Esophagus (tissue), 2 donors: ENCODE results near the gene ISOC2. TPM values are rescaled to one million over a fixed set of nuclear protein-coding genes. Genes with fewer than 3 reads are reported as not detected.
A peak's percentile ranks its signal among the peaks of the same experiment; 100 is the strongest.
"Not testable (repeated sequence)": the region's sequence is repeated elsewhere in the genome, so short reads cannot be mapped to it uniquely, and the experiment has no call there.

Experiments used
- H3K27ac ChIP-seq, 2 donors: one replicate each; pipeline ENCODE4 v1.5.1; 2013; ENCODE audit warnings: low read depth in 2 of 2, mild to moderate bottlenecking in 2 of 2, inconsistent platforms in 1 of 2, low read length in 1 of 2, moderate library complexity in 1 of 2
- H3K27me3 ChIP-seq, 2 donors: one replicate each; pipeline ENCODE4 v1.6.1; 2013; ENCODE audit warnings: low read length in 2 of 2, control low read depth in 1 of 2, mild to moderate bottlenecking in 1 of 2; ENCODE audit not compliant: insufficient read depth in 2 of 2, control insufficient read depth in 1 of 2
- H3K36me3 ChIP-seq, 2 donors: one replicate each; pipeline ENCODE4 v1.6.1; 2013; ENCODE audit warnings: low read length in 1 of 2; ENCODE audit not compliant: control insufficient read depth in 2 of 2, insufficient read depth in 2 of 2
- H3K4me1 ChIP-seq, 2 donors: one replicate each; pipeline ENCODE4 v1.6.1; 2013; ENCODE audit warnings: low read length in 1 of 2; ENCODE audit not compliant: control insufficient read depth in 2 of 2, insufficient read depth in 2 of 2
- H3K4me3 ChIP-seq, 2 donors: one replicate each; pipeline ENCODE4 v1.5.1; 2013; ENCODE audit warnings: low read length in 2 of 2, mild to moderate bottlenecking in 2 of 2, low read depth in 1 of 2, moderate library complexity in 1 of 2
- H3K9me3 ChIP-seq, 2 donors: one replicate each; pipeline ENCODE4 v1.6.1; 2013; ENCODE audit warnings: mild to moderate bottlenecking in 2 of 2, low read depth in 1 of 2, low read length in 1 of 2, moderate library complexity in 1 of 2; ENCODE audit not compliant: control insufficient read depth in 2 of 2, insufficient read depth in 1 of 2
- WGBS, 2 donors: extraction: QIAGEN DNeasy Blood & Tissue Kit; methylation state at CpG; one replicate each; pipeline ENCODE4 v1.1.7; 2013; 5-methylcytosine and 5-hydroxymethylcytosine counted together
- polyA plus RNA-seq, 2 donors: library from polyadenylated mRNA; stranded (reverse); fragments of 200-250 nt; gene quantifications; one replicate each; pipeline ENCODE4 v1.2.3, GENCODE V29; 2013
- donor health status: healthy with polysubstance abuse.
- donor health status: Bipolar disorder and iron deficiency.

Gene ISOC2
- polyA plus RNA-seq, 2 donors = 38.6 to 95.2 TPM

DNA sequence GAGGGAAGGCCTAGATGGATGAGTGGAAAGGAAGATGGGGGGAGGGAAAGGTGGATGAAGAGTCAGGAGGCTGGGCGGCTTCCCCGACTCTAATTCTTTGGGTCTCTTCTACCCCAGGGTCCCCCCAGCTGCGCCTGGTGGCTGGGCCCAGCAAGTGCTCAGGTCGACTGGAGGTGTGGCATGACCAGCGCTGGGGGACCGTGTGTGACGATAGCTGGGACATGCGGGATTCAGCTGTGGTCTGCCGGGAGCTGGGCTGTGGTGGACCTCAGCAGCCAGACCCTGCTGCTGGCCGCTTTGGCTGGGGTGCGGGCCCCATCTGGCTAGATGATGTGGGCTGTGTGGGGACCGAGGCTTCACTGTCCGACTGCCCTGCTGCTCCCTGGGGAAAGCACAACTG lies 36.3 kb upstream of the ISOC2 start:
- 83 to 86% methylated on average over 13 of the region's 13 CpGs for WGBS, 2 donors
- H3K9me3 ChIP-seq = no peaks in the 10 kb centered on the region

DNA sequence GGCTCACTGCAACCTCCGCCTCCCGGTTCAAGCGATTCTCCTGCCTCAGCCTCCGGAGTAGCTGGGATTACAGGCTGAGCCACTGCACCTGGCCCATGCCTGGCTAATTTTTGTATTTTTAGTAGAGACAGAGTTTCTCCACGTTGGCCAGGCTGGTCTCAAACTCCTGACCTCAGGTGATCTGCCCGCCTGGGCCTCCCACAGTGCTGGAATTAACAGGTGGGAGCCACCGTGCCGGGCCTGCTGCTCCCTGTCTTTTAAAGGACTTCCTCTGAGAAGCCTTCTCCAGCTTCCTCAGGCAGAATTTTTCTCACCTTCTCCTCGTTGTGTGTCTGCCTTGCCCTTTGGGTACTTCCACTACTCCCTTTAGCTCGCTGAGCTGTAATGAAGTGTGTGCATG lies 35.4 kb upstream of the ISOC2 start:
- H3K36me3 ChIP-seq, H3K4me1 ChIP-seq, H3K27ac ChIP-seq, H3K4me3 ChIP-seq, H3K9me3 ChIP-seq, H3K27me3 ChIP-seq: not testable (repeated sequence)
- WGBS, 2 donors = 79 to 80% methylated on average over 10 of the region's 10 CpGs

More for the DNA sequence above, 36.3 kb upstream of the ISOC2 start:
- no peak overlapping the region for H3K27ac ChIP-seq
- H3K4me3 ChIP-seq = no peak overlapping the region
- no peaks in the 10 kb centered on the region for H3K27me3 ChIP-seq
- H3K4me1 ChIP-seq = no peaks in the 10 kb centered on the region
- H3K36me3 ChIP-seq = no peaks in the 10 kb centered on the region

DNA sequence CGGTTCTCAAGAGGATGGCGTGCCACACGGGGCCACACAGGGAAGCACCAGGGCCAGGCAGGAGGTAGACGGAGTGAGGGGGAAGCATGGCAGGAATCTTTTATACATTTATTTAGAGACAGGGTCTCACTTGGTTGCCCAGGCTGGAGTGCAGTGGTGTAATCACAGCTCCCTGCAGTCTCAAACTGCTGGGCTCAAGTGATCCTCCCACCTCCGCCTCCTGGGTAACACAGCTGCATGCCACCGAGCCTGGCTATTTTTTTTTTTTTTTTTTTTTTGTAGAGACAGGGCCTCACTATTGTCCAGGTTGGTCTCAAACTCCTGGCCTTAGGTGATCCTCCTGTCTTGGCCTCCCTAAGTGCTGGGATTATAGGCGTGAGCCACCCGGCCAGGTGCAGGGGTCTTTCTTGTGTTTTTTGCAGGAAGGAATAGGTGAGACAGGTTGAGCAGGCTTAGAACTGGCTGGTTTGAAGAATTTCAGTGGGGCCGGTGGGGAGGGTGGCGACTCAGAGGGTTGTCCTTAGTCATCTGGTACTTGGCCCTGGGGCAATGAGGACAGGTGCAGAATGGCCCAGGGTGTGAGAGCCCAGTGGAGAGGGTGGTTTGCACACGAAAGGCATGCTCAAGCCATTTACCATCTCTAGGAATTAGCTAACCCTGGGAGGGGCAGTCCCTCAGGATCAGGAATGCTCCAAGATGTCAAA lies 34.4 kb upstream of the ISOC2 start:
- Histone ChIP-seq H3K4me3 (no peak overlapping the region), H3K27ac (no peak overlapping the region), H3K27me3 (no peaks in the 10 kb centered on the region), H3K4me1 (peaks cover 3 to 8% of the 10 kb centered on the region in 2 donors), H3K9me3 (no peaks in the 10 kb centered on the region), H3K36me3 (no peaks in the 10 kb centered on the region)
- 68 to 80% methylated on average over 11 of the region's 11 CpGs for WGBS, 2 donors

DNA sequence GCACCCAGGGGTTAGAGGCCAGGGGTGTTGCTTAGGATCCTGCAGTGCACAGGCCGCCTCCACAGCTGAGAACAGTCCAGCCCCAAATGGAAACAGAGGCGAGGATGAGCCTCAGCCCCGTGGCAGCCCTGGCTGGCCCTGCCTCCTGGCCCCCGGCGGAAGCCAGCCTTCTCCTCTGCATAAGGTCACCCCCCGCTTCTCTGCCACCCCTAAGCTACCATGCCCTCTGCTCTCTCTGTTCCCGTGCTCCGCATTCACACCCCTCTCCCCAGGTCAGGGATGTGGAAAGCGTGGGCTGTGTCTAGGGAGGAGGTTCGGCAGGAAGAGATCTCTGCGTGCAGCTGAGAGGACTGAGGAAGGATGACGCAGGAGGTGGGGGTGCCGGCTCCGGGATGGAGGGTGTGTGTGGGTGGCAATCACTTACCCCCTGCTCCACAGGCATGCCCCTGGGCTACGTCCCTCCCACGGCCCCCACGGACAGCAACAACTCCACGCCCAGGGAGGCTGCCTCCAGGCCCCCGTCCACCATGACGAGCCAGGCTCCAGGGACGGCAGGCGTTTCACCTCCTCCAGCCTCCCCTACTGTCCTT lies 32.8 kb upstream of the ISOC2 start:
- H3K27me3 ChIP-seq = no peaks in the 10 kb centered on the region
- no peaks in the 10 kb centered on the region for H3K9me3 ChIP-seq
- H3K36me3 ChIP-seq = no peaks in the 10 kb centered on the region
- peak overlapping the region in 1 of 2 donors; percentile 34 for H3K27ac ChIP-seq
- peaks cover 3 to 8% of the 10 kb centered on the region in 2 donors for H3K4me1 ChIP-seq
- H3K4me3 ChIP-seq = no peak overlapping the region
- WGBS, 2 donors = 40 to 43% methylated on average over 19 to 22 of the region's 22 CpGs

DNA sequence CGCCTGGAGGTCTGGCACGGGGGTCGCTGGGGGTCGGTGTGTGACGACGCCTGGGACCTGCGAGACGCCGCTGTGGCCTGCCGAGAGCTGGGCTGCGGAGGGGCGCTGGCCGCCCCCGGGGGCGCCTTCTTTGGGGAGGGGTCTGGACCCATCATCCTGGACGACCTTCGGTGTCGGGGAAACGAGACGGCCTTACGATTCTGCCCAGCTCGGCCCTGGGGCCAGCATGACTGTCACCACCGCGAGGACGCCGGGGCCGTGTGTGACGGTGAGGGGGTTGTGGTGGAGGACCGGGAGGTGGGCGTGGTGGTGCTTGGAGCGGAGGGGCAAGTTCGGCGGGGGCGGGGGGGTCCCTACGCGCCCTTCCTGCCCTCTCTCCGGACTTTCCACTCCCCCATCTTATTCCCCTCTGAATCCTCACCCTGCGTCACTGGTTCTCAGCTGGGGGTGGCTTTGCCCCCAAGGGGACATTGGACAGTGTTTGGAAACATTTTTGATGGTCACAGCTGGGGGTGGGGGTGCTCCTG lies 32.3 kb upstream of the ISOC2 start:
- H3K9me3 ChIP-seq = no peaks in the 10 kb centered on the region
- H3K27ac ChIP-seq = peak overlapping the region in 1 of 2 donors; percentile 38
- H3K4me1 ChIP-seq = peaks cover 3 to 8% of the 10 kb centered on the region in 2 donors
- no peak overlapping the region for H3K4me3 ChIP-seq
- no peaks in the 10 kb centered on the region for H3K36me3 ChIP-seq
- H3K27me3 ChIP-seq = no peaks in the 10 kb centered on the region
- WGBS, 2 donors = 52 to 59% methylated on average over 30 to 38 of the region's 38 CpGs

DNA sequence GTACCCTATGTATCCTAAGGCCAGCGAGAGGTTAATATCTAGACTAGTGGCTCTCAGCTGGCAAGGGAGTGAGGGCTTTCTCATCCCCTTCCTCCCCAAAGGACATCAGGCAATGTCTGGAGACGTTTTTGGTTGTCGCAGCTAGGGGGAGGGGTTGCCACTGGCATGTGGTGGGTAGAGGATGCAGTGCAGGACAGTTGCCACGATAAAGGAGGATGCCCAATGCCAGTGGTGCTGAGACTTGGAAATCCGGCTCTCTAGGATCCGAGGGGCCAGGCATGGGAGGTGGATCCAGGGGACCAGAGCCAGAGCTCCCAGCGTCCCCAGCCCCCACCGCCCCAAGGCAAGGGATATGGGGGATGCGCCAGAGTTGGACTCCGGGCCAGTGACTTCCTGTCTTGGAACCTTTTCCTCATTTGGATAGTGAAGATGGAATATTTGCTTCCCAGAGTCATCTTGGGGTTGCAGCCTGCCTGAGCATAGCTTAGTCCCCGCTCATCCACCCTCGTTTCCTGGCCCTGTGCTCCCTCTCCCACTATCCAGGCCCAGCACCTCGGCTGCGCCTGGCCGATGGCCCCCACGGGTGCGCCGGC lies 31.7 kb upstream of the ISOC2 start:
- Histone ChIP-seq H3K9me3 (no peaks in the 10 kb centered on the region), H3K4me1 (peaks cover 3 to 8% of the 10 kb centered on the region in 2 donors), H3K27me3 (no peaks in the 10 kb centered on the region), H3K36me3 (no peaks in the 10 kb centered on the region), H3K27ac (peak overlapping the region in 1 of 2 donors; percentile 38), H3K4me3 (no peak overlapping the region)
- WGBS, 2 donors = 38 to 51% methylated on average over 17 to 18 of the region's 18 CpGs

DNA sequence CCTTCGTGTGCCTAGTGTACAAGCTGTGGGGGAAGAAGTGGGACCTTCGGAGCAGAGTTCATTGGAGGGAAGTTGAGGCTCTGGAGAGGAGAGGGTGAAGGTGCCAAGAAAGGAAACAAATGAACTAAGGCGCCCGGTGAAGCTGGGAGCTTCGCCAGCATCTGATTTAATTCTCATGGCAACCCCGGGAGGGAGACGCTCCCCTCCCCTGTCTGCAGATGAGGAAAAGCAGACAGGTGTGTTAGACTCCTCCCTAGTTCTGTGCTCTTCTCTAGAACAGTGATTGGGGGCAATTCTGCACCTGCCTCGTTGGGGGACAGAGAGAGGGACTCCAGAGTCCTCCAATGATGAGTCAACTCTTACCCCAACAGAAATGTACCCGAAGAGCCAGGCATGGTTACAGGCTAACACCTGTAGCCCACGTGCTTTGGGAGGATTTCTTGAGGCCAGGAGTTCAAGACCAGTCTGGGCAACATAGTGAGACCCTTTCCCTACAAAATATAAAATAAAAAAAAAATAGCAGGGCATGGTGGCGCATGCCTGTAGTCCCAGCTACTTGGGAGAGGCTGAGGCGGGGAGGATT lies 31.0 kb upstream of the ISOC2 start:
- Histone ChIP-seq H3K9me3 (no peaks in the 10 kb centered on the region), H3K36me3 (no peaks in the 10 kb centered on the region), H3K27ac (no peak overlapping the region), H3K4me1 (peaks cover 3 to 8% of the 10 kb centered on the region in 2 donors), H3K27me3 (no peaks in the 10 kb centered on the region), H3K4me3 (no peak overlapping the region)
- WGBS, 2 donors = 32 to 46% methylated on average over 12 of the region's 12 CpGs

DNA sequence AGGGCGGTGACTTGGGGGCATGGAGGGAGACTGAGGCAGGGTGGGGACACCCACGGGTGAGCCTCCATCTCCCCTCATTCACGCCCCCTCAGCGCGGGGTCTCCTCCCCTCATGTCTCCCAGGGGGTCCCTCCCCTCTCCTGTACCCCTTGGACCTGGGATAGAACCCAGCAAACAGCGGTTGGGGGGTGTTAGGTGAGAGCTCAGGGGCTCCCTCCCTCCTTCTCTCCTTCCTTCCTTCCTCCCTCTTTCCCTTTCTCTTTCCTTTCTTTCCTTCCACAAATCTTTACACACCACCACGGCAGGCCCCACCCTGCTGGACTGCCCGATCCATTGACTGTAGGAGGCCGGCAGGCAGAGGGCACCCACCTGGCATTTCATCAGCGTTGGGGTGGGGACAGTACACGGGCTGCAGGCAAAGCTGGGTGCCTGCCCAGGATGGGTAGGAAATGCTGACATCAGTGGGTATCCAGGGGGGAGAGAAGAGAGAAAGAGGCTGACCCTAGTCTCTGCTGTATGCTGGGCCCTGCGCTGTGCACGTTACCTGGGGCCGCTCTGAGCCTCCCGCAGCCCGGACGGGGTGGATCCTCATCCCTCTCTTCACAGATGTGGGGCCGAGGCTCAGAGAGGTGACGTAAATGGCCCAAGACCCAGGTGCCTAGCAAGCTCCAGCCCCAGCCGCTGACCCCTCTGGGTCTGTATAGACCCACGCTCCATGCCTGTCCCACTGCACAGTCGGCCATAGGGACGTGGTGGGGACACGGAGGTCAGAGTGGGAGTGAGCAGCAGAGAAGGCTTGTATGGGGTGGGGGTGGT lies 30.3 kb upstream of the ISOC2 start:
- H3K4me1 ChIP-seq = peaks cover 5 to 8% of the 10 kb centered on the region in 2 donors

More for the DNA sequence above, 30.3 kb upstream of the ISOC2 start:
- H3K9me3 ChIP-seq = no peaks in the 10 kb centered on the region
- H3K27ac ChIP-seq = peak overlapping the region in 1 of 2 donors; percentile 28
- 53 to 60% methylated on average over 24 of the region's 24 CpGs for WGBS, 2 donors
- no peak overlapping the region for H3K4me3 ChIP-seq
- no peaks in the 10 kb centered on the region for H3K36me3 ChIP-seq
- H3K27me3 ChIP-seq = no peaks in the 10 kb centered on the region
